Cardiac septum (tissue), 1 donor: Measurements from ENCODE around the gene ZG16. TPM values are rescaled to one million over a fixed set of nuclear protein-coding genes. Genes with fewer than 3 reads are reported as not detected.

Source experiments
- DNase-seq: peaks from one replicate; pipeline ENCODE4 v3.0.0-alpha.2; 2020; ENCODE audit warnings: low spot score
- intact Hi-C: fragments of 100-400 bp; cut with DNase I; formaldehyde crosslinking; loops from one replicate; pipeline ENCODE4 v1.14.0; 2022
- total RNA-seq: library from RNA; stranded (reverse); fragmentation: NEBNext Ultra II Directional; extraction: Animal tissue kit (Norgen Biotek cat#: 25700); gene quantifications from one replicate; pipeline ENCODE4 v1.2.1, GENCODE V29; 2021
- donor health status: DM: no; HTN: no; CAD: no.

Gene ZG16
- total RNA-seq, 1 donor from 2014 or later: not detected

DNA sequence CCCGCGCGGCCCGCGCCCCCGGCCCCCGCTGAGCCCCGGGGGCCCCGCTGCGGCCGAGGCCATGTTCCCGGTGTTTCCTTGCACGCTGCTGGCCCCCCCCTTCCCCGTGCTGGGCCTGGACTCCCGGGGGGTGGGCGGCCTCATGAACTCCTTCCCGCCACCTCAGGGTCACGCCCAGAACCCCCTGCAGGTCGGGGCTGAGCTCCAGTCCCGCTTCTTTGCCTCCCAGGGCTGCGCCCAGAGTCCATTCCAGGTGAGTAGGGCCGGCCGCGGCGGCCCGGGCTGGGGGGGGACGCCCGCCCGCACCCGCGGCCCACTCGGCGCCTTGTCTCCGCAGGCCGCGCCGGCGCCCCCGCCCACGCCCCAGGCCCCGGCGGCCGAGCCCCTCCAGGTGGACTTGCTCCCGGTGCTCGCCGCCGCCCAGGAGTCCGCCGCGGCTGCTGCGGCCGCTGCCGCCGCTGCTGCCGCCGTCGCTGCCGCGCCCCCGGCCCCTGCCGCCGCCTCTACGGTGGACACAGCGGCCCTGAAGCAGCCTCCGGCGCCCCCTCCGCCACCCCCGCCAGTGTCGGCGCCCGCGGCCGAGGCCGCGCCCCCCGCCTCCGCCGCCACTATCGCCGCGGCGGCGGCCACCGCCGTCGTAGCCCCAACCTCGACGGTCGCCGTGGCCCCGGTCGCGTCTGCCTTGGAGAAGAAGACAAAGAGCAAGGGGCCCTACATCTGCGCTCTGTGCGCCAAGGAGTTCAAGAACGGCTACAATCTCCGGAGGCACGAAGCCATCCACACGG, 28.8 kb downstream of the ZG16 start:
- no peak for DNase-seq
- intact Hi-C loops: no loop called here

GRCh38 chr16:29807426-29808218, 29.6 kb downstream of the ZG16 start:
- intact Hi-C loops: no loop called here

DNA sequence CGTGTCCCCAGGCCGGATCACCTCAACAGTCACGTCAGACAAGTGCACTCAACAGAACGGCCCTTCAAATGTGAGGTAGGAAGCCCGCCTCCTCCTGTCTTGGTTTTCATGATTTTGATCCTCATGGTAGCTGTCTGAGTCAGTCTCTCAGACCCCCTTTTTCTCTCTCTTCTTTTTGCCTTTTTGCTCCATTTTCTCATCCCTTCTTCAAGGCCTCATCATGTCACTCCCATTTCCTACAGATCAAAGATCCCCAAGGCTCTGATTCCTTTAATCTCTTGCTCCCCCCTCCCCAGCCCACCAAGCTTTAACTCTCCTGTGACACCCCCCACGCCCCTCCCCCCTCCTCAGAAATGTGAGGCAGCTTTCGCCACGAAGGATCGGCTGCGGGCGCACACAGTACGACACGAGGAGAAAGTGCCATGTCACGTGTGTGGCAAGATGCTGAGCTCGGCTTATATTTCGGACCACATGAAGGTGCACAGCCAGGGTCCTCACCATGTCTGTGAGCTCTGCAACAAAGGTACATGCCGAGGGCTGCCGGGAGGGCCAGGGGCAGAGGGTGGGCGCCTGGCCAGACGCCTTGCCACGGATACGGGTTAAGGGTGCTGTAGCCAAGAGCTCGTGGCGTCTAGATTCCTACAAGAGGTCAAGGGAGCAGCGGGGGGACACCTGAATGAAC, 30.3 kb downstream of the ZG16 start:
- DNase-seq: no peak
- intact Hi-C loops: no loop called here

More at GRCh38 chr16:29807426-29808218, 29.6 kb downstream of the ZG16 start:
- peak; percentile 95 for DNase-seq

DNA sequence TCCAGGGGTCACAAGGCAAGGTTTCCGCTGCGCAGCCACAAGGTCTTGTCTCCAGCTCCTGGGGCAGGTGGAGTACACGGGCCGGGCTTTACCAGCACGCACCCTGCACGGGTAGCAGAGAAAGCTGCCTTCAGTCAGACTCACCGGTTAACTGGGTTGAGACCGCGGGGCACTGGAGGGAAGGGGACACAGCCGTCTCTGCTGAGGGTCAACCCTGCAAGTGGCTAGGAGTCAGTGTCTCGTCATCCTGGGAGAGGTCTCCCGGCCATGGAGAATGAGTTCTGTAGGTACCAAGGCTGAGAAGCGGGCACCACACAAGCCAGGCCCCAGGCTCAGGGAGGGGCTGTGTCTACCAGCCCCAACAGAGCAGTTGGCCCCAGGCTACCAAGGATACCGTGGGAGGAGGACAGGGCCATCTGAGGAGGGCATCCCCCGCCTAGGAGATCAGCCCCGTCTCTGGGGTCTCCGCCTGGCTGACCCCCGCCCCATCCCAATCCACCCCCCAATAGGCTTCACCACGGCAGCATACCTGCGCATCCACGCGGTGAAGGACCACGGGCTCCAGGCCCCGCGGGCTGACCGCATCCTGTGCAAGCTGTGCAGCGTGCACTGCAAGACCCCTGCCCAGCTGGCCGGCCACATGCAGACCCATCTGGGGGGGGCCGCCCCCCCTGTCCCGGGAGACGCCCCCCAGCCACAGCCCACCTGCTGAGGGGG, 31.1 kb downstream of the ZG16 start:
- no peak for DNase-seq

DNA sequence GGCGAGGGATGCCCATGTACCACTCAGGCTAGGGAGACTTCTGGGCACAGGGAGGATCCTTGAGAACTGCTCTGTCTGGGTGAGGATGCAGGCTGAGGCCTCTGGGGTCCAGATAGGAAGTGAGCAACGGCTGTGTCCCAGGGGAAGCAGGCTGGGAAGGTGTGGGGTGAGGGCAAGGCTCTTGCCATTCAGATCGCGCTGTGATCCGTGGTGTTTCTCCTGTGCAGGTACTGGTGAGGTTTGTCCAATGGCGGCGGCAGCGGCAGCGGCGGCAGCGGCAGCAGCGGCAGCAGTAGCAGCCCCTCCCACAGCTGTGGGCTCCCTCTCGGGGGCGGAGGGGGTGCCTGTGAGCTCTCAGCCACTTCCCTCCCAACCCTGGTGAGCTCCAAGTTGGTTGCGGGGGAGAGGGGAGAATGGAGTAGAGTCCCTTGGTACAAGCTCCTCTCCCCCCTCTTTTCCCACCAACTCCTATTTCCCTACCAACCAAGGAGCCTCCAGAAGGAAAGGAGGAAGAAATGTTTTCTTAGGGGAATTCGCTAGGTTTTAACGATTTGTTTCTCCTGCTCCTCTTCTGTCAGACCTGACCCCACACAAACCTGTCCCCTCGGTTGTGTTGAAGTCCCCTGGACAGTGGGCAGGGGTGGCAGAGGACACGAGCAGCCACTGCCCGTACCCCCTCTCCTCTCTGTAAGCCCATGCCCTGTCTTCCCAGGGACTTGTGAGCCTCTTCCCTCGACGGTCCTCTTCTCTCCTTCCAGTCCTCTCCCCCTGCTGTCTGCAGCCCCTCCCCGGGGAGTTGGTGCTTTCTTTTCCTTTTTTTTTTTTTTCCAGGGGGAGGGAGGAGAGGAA, 32.0 kb downstream of the ZG16 start:
- no peak for DNase-seq
- intact Hi-C loops: no loop called here

More for the DNA sequence above, 31.1 kb downstream of the ZG16 start:
- intact Hi-C loops: no loop called here

GRCh38 chr16:29810699-29811169, 32.7 kb downstream of the ZG16 start:
- intact Hi-C loops: no loop called here
- DNase-seq: no peak

GRCh38 chr16:29811170-29811895, 33.3 kb downstream of the ZG16 start:
- peak; percentile 98 for DNase-seq
- intact Hi-C loops: no loop called here

GRCh38 chr16:29811896-29812665, 34.0 kb downstream of the ZG16 start, which contains the start of gene PRRT2:
Gene PRRT2, plus strand, starts transcription at chr16:29812193. Its CDS starts 862 bp downstream, at chr16:29813055.
- intact Hi-C loops: no loop called here
- no peak for DNase-seq

DNA sequence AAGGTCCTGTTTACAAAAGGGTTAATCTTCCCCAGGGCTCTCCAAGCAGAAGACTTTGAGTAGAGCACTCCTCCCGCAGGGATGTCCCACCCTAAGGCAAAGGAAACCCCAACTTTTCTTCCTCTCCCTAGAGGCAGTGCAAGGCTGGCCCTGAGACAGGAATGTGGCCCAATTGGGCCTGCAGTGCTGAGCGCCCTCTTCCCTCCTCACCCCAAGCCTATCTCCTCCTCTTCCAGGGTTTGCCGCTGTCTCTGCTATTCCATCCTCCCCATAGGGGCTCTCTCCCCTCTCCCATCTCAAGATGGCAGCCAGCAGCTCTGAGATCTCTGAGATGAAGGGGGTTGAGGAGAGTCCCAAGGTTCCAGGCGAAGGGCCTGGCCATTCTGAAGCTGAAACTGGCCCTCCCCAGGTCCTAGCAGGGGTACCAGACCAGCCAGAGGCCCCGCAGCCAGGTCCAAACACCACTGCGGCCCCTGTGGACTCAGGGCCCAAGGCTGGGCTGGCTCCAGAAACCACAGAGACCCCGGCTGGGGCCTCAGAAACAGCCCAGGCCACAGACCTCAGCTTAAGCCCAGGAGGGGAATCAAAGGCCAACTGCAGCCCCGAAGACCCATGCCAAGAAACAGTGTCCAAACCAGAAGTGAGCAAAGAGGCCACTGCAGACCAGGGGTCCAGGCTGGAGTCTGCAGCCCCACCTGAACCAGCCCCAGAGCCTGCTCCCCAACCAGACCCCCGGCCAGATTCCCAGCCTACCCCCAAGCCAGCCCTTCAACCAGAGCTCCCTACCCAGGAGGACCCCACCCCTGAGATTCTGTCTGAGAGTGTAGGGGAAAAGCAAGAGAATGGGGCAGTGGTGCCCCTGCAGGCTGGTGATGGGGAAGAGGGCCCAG, 34.9 kb downstream of the ZG16 start:
- DNase-seq: no peak
- intact Hi-C loops: no loop called here

- DNase-seq: no peak
- intact Hi-C loops: no loop called here
These were observed 35.8 kb downstream of the ZG16 start for GRCh38 chr16:29813644-29814562.

GRCh38 chr16:29814592-29814991, 36.5 kb downstream of the ZG16 start:
- intact Hi-C loops: no loop called here
- no peak for DNase-seq

DNA sequence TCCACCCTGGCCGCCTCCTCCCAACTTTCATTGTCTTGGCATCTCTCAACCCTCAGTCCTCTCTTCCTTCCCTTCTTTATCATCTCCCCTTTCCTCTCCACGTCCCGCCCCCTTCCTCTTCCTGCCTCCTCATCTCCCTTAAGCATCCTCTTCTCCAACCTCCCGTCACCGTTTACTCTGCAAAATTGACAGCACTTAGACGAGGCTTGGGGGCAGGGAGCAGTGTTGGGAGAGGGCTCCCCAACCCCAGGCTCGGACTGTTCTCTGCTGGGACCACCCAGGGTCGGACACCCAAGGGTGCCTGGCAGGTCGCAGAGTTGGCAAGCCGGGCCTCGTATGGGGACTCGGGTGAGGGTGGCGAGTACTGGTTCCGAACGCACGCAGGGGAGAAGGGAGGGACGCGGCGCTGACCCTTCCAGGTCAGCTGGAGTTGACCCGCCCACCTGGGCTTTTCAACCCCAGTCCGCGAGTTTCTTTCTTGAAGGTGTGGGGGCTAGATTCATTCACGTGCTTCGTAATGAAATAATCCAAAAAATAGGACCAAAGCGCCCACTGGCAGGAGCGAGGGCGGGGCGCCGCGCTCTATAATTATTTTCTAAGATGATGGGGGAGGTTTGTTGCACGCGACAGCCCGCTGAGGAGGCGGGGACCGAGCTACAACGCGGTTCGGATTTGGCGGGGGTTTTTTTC, 37.1 kb downstream of the ZG16 start:
- intact Hi-C loops: loop anchor here (5.0 kb wide), 2 partner anchors 47 to 157 kb away; partner anchors contain the start of genes CDIPT and TAOK2
- DNase-seq: no peak

DNA sequence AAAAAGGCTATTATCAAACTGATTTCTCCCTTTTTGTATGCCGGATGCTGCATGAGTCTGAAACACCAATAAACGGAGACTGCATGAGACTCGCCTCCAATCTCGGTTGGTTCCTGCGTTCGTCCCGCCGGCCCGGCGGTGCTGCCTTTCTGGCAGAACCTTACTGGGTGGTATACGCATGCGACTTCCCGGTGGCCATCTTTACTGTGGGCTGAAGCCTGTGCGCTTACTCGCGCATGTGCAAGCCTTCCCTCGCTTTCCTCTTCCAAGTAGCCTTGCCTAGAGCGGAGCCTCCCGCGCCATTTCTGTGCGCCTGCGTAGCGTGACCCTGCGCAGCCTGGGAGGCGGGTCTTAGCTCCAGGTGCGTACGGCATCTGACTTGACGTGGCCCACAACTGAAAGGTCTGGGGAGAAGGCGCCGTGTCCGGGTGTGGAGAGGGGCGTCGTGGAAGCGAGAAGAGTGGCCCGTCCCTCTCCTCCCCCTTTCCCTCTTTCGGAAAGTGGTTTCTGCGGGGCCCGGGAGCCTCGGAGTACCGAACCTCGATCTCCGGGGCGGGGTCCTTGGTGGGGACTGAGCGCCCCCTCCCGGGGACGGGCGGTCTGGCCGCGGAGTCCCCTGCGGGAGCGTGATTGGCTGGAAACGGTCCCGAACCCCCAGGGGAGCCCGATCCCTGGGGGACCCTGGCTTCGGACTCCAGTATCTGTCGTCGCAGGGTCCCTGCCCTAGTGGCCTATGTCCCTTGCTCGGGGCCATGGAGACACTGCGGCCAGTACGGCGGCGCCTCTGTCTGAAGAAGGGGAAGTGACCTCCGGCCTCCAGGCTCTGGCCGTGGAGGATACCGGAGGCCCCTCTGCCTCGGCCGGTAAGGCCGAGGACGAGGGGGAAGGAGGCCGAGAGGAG, 38.0 kb downstream of the ZG16 start, which contains the start of gene PAGR1:
PAGR1 (plus strand) TSS at position 360 of the 901 bp plus-strand sequence; CDS start at position 734, 374 bp downstream.
- intact Hi-C loops: loop anchor here (5.0 kb wide), 2 partner anchors 46 to 156 kb away; partner anchors contain the start of genes CDIPT and TAOK2

More for the DNA sequence above, 38.0 kb downstream of the ZG16 start, which contains the start of gene PAGR1:
- peak; percentile 99 for DNase-seq
